Measurements from ENCODE around the gene DEFB115. TPM values are rescaled to one million over a fixed set of nuclear protein-coding genes. Genes with fewer than 3 reads are reported as not detected.

Gene DEFB115
- total RNA-seq, result not detected in 2 replicates

GRCh38 chr20:31257364-31257763 lies at the start of gene DEFB115:
TSS of gene DEFB115 (plus strand) at chr20:31257664. CDS start at chr20:31257664, 0 bp downstream.
- Histone ChIP-seq H3K4me3 (ENCODE audit: insufficient read depth, low read length) (no peak within 1 kb of the TSS), H3K9me3 (ENCODE audit: low read depth, low read length) (peaks cover 2% of the 10 kb centered on the region), H2AFZ (ENCODE audit: low read length) (no peak within 1 kb of the TSS), H3K27ac (ENCODE audit: low read depth, low read length) (no peak within 1 kb of the TSS), H3K79me2 (ENCODE audit: insufficient read depth, low read length) (no peaks in the 10 kb centered on the region), H4K20me1 (ENCODE audit: insufficient read depth, low read length) (no peaks in the 10 kb centered on the region), H3K36me3 (ENCODE audit: insufficient read depth, low read length) (no peaks in the 10 kb centered on the region), H3K4me1 (ENCODE audit: insufficient read depth, low read length) (no peaks in the 10 kb centered on the region), H3K27me3 (ENCODE audit: insufficient read depth, low read length) (no peaks in the 10 kb centered on the region), H3K4me2 (ENCODE audit: insufficient read depth, low read length) (no peak within 1 kb of the TSS)
- no peak for TF ChIP-seq CTCF (IDR thresholded peaks at IDR 0.05; ENCODE audit: extremely low read depth, low read depth, low read length)
- DNase-seq (ENCODE audit: insufficient read length, low spot score, missing footprints), result no peak

GRCh38 chr20:31236953-31237352 lies 20.5 kb upstream of the DEFB115 start:
- Histone ChIP-seq H3K9me3 (ENCODE audit: low read depth, low read length) (peaks cover 29% of the 10 kb centered on the region), H3K4me1 (ENCODE audit: insufficient read depth, low read length) (no peaks in the 10 kb centered on the region), H3K27me3 (ENCODE audit: insufficient read depth, low read length) (no peaks in the 10 kb centered on the region), H2AFZ (ENCODE audit: low read length) (no peak overlapping the region), H3K27ac (ENCODE audit: low read depth, low read length) (no peak overlapping the region), H3K79me2 (ENCODE audit: insufficient read depth, low read length) (no peaks in the 10 kb centered on the region), H3K36me3 (ENCODE audit: insufficient read depth, low read length) (no peaks in the 10 kb centered on the region), H3K4me2 (ENCODE audit: insufficient read depth, low read length) (no peak overlapping the region), H4K20me1 (ENCODE audit: insufficient read depth, low read length) (no peaks in the 10 kb centered on the region), H3K4me3 (ENCODE audit: insufficient read depth, low read length) (no peak overlapping the region)
- DNase-seq (ENCODE audit: insufficient read length, low spot score, missing footprints), result no peak
- no peak for TF ChIP-seq CTCF (IDR thresholded peaks at IDR 0.05; ENCODE audit: extremely low read depth, low read depth, low read length)

GRCh38 chr20:31237763-31238162 lies 19.7 kb upstream of the DEFB115 start:
- Histone ChIP-seq H4K20me1 (ENCODE audit: insufficient read depth, low read length) (no peaks in the 10 kb centered on the region), H2AFZ (ENCODE audit: low read length) (no peak overlapping the region), H3K9me3 (ENCODE audit: low read depth, low read length) (peaks cover 36% of the 10 kb centered on the region), H3K27me3 (ENCODE audit: insufficient read depth, low read length) (no peaks in the 10 kb centered on the region), H3K4me1 (ENCODE audit: insufficient read depth, low read length) (no peaks in the 10 kb centered on the region), H3K36me3 (ENCODE audit: insufficient read depth, low read length) (no peaks in the 10 kb centered on the region), H3K27ac (ENCODE audit: low read depth, low read length) (no peak overlapping the region), H3K4me3 (ENCODE audit: insufficient read depth, low read length) (no peak overlapping the region), H3K4me2 (ENCODE audit: insufficient read depth, low read length) (no peak overlapping the region), H3K79me2 (ENCODE audit: insufficient read depth, low read length) (no peaks in the 10 kb centered on the region)
- no peak for TF ChIP-seq CTCF (IDR thresholded peaks at IDR 0.05; ENCODE audit: extremely low read depth, low read depth, low read length)
- DNase-seq (ENCODE audit: insufficient read length, low spot score, missing footprints), result no peak

GRCh38 chr20:31239139-31239538 lies 18.3 kb upstream of the DEFB115 start:
- no peaks in the 10 kb centered on the region for H3K79me2 ChIP-seq (ENCODE audit: insufficient read depth, low read length)
- H3K4me2 ChIP-seq (ENCODE audit: insufficient read depth, low read length), result no peak overlapping the region
- H3K4me3 ChIP-seq (ENCODE audit: insufficient read depth, low read length), result no peak overlapping the region
- H2AFZ ChIP-seq (ENCODE audit: low read length), result no peak overlapping the region
- no peaks in the 10 kb centered on the region for H4K20me1 ChIP-seq (ENCODE audit: insufficient read depth, low read length)
- H3K36me3 ChIP-seq (ENCODE audit: insufficient read depth, low read length), result no peaks in the 10 kb centered on the region
- no peaks in the 10 kb centered on the region for H3K27me3 ChIP-seq (ENCODE audit: insufficient read depth, low read length)
- H3K9me3 ChIP-seq (ENCODE audit: low read depth, low read length), result peaks cover 34% of the 10 kb centered on the region
- no peak overlapping the region for H3K27ac ChIP-seq (ENCODE audit: low read depth, low read length)
- H3K4me1 ChIP-seq (ENCODE audit: insufficient read depth, low read length), result no peaks in the 10 kb centered on the region
- DNase-seq (ENCODE audit: insufficient read length, low spot score, missing footprints), result no peak
- no peak for TF ChIP-seq CTCF (IDR thresholded peaks at IDR 0.05; ENCODE audit: extremely low read depth, low read depth, low read length)
